Transverse colon (tissue), 4 donors: ENCODE results near the gene C1QL1. TPM values are rescaled to one million over a fixed set of nuclear protein-coding genes. Genes with fewer than 3 reads are reported as not detected.

Experiments
- DNase-seq: peaks from one replicate; pipeline ENCODE4 v3.0.0-alpha.2; 2019
- H3K27ac ChIP-seq, 4 donors: fragments of 200-600 bp; sonication (generic); 2 replicates each; pipeline ENCODE4 v1.5.1; 2016 to 2018; ENCODE audit warnings: inconsistent platforms in 4 of 4
- H3K27me3 ChIP-seq: fragments of 200-600 bp; sonication (generic); 2 replicates; pipeline ENCODE4 v1.5.1; 2017; ENCODE audit warnings: inconsistent platforms
- H3K36me3 ChIP-seq, 4 donors: fragments of 200-600 bp; sonication (generic); 2 replicates each; pipeline ENCODE4 v1.5.1; 2017 to 2019; ENCODE audit warnings: inconsistent platforms in 4 of 4
- H3K4me1 ChIP-seq, 4 donors: fragments of 200-600 bp; sonication (generic); 2 replicates each; pipeline ENCODE4 v1.5.1; 2017 to 2020; ENCODE audit warnings: inconsistent platforms in 4 of 4
- H3K4me3 ChIP-seq, 4 donors: fragments of 200-600 bp; sonication (generic); 1 replicate in 1 of 4; 2 replicates in 3 of 4; pipeline versions ENCODE4 v1.5.1 to v1.6.1; 2017 to 2019; ENCODE audit warnings: inconsistent platforms in 4 of 4
- H3K9me3 ChIP-seq, 2 donors: fragments of 200-600 bp; sonication (generic); 2 replicates each; pipeline ENCODE4 v1.5.1; 2017 to 2019; ENCODE audit warnings: inconsistent platforms in 2 of 2
- EP300 ChIP-seq: sonication (generic); formaldehyde crosslinking; IDR thresholded peaks from one replicate; pipeline ENCODE4 v1.6.1; 2017; ENCODE audit warnings: antibody characterized with exemption, low read depth
- POLR2A ChIP-seq: fragments of 450-650 bp; IDR thresholded peaks from one replicate; pipeline ENCODE4 v1.6.1; 2016; ENCODE audit warnings: antibody characterized with exemption, mild to moderate bottlenecking, moderate library complexity
- POLR2AphosphoS5 ChIP-seq, 3 donors: sonication (generic); formaldehyde crosslinking; IDR thresholded peaks; one replicate each; pipeline ENCODE4 v1.6.1; 2016; ENCODE audit warnings: antibody characterized with exemption in 3 of 3
- WGBS, 2 donors: methylation state at CpG; one replicate each; pipeline ENCODE4 v1.1.5; 2018; ENCODE audit warnings: low coverage in 1 of 2; 5-methylcytosine and 5-hydroxymethylcytosine counted together
- in situ Hi-C, 4 donors: fragments of 200-750 bp; cut with MboI; loops; one replicate each; pipeline versions ENCODE4 v1.15.0 to v1.15.1; 2017; ENCODE audit warnings: low sequenced_read_pairs in 3 of 4, low pct_ligation_motif_present in 1 of 4, low pct_unique_long_range_greater_than_20kb in 1 of 4
- intact Hi-C: fragments of 100-400 bp; cut with DNase I; formaldehyde crosslinking; loops from one replicate; pipeline ENCODE4 v1.15.1; 2023; ENCODE audit warnings: low total_unique reads
- total RNA-seq, 4 donors: library from RNA; depleted of rRNA; stranded (reverse); fragments of >200 nt; gene quantifications; one replicate each; pipeline ENCODE4 v1.1.0, GENCODE V29; 2016
- TF ChIP-seq, protein P1 (sequence below), 5 experiments: fragments of 200-600 bp in 3 of 5; fragments of 450-650 bp in 2 of 5; sonication (generic) in 3 of 5; IDR thresholded peaks; 1 replicate in 2 of 5; 2 replicates in 3 of 5; pipeline ENCODE4 v1.5.1; 2016 to 2017; ENCODE audit warnings: antibody characterized with exemption in 5 of 5, inconsistent platforms in 3 of 5, mild to moderate bottlenecking in 2 of 5, moderate library complexity in 1 of 5

The C1QL1 gene
- total RNA-seq, 4 donors from 2014 or later: 0.55 to 6.8 (median 1.1) TPM; not detected in 1

DNA sequence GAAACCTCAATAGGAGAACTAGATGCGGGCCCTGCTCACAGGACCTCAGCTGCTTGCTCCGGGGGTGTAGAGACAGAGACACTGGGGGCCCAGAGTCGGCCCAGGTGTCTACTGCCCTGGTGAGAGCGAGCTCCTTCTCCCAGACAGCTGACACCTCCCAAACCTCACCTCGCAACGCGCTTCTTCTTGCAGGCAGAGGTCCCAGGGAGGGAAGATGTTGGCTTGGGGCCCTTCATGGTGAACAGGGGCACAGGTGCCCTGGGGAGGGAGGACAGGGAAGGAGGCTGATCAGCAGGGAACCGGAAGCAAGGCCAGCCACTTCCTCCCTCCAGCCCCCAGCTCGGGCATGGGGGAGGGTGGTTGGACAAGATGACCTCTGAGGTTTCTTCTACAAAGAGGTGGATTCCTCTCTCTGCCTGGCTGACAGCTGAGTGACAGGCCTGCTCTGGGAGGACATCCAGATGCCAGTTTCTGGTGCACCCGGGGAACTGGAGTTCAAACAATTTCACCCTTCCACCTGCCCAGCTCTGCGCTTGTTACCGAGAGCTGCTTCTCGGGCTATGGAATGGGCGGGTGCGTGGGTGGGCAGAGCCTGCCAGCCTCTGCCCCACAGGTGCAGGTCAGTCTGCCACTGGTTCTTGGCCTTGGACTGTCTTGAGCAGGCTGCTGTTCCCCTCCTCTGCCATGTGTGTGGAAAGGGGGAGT is 41.1 kb downstream of the C1QL1 start:
- peak; percentile 4 for DNase-seq

DNA sequence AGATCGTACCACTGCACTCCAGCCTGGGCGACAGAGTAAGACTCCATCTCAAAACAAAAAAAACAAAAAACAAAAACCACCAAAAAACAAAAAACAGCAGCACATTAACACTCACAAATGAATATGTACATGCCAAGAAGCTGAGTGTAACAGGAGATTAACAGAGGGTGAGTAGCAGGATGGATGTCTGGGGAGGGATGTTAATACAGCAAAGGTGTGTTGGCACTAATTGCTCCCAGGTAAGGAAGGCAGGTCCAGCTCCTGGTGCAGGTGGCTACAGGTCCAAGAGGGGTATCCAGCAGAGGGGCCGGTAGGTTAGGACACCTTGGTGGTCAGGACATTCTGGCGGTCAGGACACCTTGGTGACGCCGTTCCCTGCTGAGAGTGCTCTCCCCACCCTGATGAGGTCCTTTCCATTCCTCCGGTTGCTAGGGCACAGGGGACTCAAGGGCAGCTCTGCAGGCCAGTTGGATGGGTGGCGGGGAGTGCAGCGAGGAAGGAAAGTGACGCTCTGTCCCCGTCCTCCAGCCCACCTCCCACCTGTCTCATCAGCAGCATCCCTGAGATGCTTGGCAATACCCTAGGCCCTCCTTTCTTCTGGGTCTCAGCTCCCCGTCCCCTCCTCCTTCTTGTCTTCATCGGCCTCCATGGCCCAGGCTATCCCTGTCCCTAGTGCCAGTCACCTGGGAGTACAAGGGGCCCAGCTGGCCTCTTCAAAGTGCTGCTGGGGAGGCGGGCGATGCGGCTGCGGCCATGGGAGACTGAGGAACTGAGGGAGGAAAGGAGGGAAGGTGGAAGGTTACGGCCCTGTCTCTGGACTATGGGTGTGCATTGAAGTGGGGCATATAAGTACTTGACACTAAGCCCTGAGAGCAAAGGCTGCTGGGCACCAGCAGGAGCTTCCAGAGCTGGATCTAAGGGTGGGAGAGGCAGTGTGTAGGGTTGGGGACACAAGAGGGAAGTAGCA is 42.1 kb downstream of the C1QL1 start:
- intact Hi-C loops: loop anchor here (10.0 kb wide), 1 partner anchor 179 kb away; no protein-coding TSS in a partner anchor
- H3K27me3 ChIP-seq: peaks cover 5% of the 10 kb centered on the region
- no peaks in the 10 kb centered on the region for H3K36me3 ChIP-seq
- no peak overlapping the region for H3K27ac ChIP-seq
- no peaks in the 10 kb centered on the region for H3K9me3 ChIP-seq
- TF ChIP-seq EP300 (no peak), POLR2A (no peak), POLR2AphosphoS5 (IDR thresholded peaks at IDR 0.05) (no peak)
- TF ChIP-seq, protein P1, sequence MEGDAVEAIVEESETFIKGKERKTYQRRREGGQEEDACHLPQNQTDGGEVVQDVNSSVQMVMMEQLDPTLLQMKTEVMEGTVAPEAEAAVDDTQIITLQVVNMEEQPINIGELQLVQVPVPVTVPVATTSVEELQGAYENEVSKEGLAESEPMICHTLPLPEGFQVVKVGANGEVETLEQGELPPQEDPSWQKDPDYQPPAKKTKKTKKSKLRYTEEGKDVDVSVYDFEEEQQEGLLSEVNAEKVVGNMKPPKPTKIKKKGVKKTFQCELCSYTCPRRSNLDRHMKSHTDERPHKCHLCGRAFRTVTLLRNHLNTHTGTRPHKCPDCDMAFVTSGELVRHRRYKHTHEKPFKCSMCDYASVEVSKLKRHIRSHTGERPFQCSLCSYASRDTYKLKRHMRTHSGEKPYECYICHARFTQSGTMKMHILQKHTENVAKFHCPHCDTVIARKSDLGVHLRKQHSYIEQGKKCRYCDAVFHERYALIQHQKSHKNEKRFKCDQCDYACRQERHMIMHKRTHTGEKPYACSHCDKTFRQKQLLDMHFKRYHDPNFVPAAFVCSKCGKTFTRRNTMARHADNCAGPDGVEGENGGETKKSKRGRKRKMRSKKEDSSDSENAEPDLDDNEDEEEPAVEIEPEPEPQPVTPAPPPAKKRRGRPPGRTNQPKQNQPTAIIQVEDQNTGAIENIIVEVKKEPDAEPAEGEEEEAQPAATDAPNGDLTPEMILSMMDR (IDR thresholded peaks at IDR 0.05): no peak
- DNase-seq: no peak
- in situ Hi-C loops: loop anchor here (5.0 to 10.0 kb wide), 4 partner anchors 79 to 179 kb away; no protein-coding TSS in a partner anchor
- H3K4me3 ChIP-seq: no peak overlapping the region
- H3K4me1 ChIP-seq: no peaks in the 10 kb centered on the region
- WGBS, 2 donors: 95% methylated on average over 18 of the region's 18 CpGs; no CpG with 5 or more reads in 1 of the 2 donors

More for the DNA sequence above, 41.1 kb downstream of the C1QL1 start:
- Histone ChIP-seq H3K4me3 (no peak overlapping the region), H3K4me1 (no peaks in the 10 kb centered on the region), H3K27me3 (no peaks in the 10 kb centered on the region), H3K9me3 (no peaks in the 10 kb centered on the region), H3K27ac (no peak overlapping the region), H3K36me3 (no peaks in the 10 kb centered on the region)
- in situ Hi-C loops (loop anchor here (5.0 to 10.0 kb wide), 4 partner anchors 78 to 178 kb away; no protein-coding TSS in a partner anchor), intact Hi-C loops (loop anchor here (10.0 kb wide), 1 partner anchor 178 kb away; no protein-coding TSS in a partner anchor)
- no peak for TF ChIP-seq POLR2A
- TF ChIP-seq EP300: no peak
- TF ChIP-seq, protein P1 (IDR thresholded peaks at IDR 0.05): no peak
- TF ChIP-seq POLR2AphosphoS5 (IDR thresholded peaks at IDR 0.05): no peak
- WGBS, 2 donors: 96% methylated on average over 15 of the region's 15 CpGs; no CpG with 5 or more reads in 1 of the 2 donors

DNA sequence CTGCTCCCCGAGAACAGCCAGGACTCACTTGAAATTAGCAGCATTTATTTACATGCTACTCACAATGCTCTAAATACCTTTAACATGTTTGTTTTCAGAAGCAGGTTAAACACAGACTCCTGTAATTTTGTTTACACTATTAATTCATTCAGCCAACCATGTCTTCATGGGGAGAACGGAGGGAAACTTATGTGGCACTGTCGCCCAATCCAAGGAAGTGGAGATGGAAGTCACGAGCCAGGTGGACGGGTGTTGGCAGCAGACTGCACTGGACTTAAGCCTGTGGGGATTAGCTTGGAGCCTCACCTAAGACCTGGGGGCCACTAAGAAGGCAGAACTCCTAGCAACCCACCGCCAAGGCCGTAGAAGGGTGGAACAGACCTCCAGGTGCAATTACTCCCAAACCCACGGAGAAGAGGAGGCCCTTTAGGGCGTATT is 44.0 kb downstream of the C1QL1 start:
- Histone ChIP-seq H3K4me1 (peaks cover 0 to 4% (median 0%) of the 10 kb centered on the region in 4 donors), H3K27me3 (peaks cover 13% of the 10 kb centered on the region), H3K4me3 (no peak overlapping the region), H3K27ac (no peak overlapping the region), H3K9me3 (no peaks in the 10 kb centered on the region), H3K36me3 (no peaks in the 10 kb centered on the region)
- TF ChIP-seq, protein P1 (IDR thresholded peaks at IDR 0.05): no peak
- no peak for TF ChIP-seq POLR2AphosphoS5 (IDR thresholded peaks at IDR 0.05)
- in situ Hi-C loops (loop anchor here in 3 of 4 donors (5.0 to 10.0 kb wide), 4 partner anchors 81 to 181 kb away; no protein-coding TSS in a partner anchor), intact Hi-C loops (loop anchor here (10.0 kb wide), 1 partner anchor 181 kb away; no protein-coding TSS in a partner anchor)
- 69% methylated on average over 9 of the region's 9 CpGs; no CpG with 5 or more reads in 1 of the 2 donors for WGBS, 2 donors
- DNase-seq: peak; percentile 0
